Activated naive CD8-positive, alpha-beta T cell treated with anti-CD3 and anti-CD28 coated beads, Interleukin-2, amount 10 ng/mL, durations not matched to agents 7 days and 5 days (primary cell): ENCODE measurements around the gene RAD51D. TPM values are rescaled to one million over a fixed set of nuclear protein-coding genes. Genes with fewer than 3 reads are reported as not detected.

Experiments used
- ATAC-seq: fragments of 150-1000 bp; cut with Tn5 transposase; one replicate; pipeline ENCODE4 v1.10.0; 2021; ENCODE audit warnings: low read depth, moderate library complexity
- POLR2A ChIA-PET: fragments of 350-600 bp; sonication (Branson Sonifier 250); formaldehyde crosslinking; loops from one replicate; lab custom pipeline; 2021; ENCODE audit warnings: antibody characterized with exemption; lab: Charles Lee
- DNase-seq: peaks from one replicate; pipeline ENCODE4 v3.0.0; 2021
- H3K27ac Mint-ChIP-seq: one replicate; pipeline ENCODE4 v1.8.0; 2022; ENCODE audit warnings: mild to moderate bottlenecking, mixed read lengths
- H3K27me3 Mint-ChIP-seq: one replicate; pipeline ENCODE4 v1.8.0; 2022; ENCODE audit warnings: mild to moderate bottlenecking, moderate library complexity, mixed read lengths
- H3K36me3 Mint-ChIP-seq: one replicate; pipeline ENCODE4 v1.8.0; 2021; ENCODE audit warnings: mild to moderate bottlenecking, mixed read lengths
- H3K4me1 Mint-ChIP-seq: one replicate; pipeline ENCODE4 v1.8.0; 2021; ENCODE audit warnings: mixed read lengths
- H3K4me3 Mint-ChIP-seq: one replicate; pipeline ENCODE4 v1.8.0; 2022; ENCODE audit warnings: mild to moderate bottlenecking, moderate library complexity, mixed read lengths
- H3K9me3 Mint-ChIP-seq: one replicate; pipeline ENCODE4 v1.8.0; 2021; ENCODE audit warnings: mixed read lengths
- total RNA-seq, 2 experiments: library from RNA; stranded (reverse); gene quantifications; one replicate each; pipeline ENCODE4 v1.2.3, GENCODE V29; 2021

RAD51D gene
- 10 to 100 TPM; 27.3 to 33.8 TPM for total RNA-seq

DNA sequence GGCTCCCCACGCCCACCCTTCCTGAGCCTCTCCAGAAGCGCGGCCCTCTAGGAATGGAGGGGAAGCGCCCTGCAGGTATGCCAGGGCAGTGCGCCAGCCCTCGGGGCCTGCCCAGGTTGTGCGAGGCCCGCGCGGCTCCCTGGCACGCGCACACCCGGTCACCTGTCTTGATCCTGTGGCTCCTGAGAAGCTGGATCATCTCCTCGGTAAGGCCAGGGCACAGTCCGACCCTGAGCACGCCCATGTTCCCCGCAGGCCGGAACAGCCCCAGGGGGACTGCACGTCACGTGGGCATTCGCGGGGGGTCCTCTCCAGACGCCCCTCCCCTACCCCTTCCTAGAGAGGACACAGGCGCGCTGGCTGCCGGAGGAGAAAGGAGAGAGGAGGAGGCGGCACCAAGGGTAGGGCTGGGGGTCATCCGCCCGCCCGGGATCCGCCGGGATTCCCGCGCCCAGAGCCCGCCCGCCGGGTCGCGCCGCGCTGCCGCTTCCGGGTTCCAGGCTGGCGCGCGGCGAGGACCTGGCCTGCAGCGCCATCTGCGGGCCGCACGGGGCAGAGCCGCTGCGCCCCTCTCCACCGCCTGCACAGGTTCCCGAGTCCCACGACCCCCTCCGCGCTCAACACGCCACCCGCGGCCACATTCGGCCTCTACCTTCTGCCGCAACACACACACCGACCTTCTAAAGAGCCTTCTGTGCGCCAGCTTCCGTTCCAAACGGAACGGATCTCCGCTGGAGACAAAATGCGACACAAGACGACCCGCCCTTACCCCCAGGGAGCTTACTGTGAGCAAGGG is at the start of gene RAD51D:
Gene RAD51D, minus strand, starts transcription at position 491 of the 796 bp plus-strand sequence. Its CDS starts 247 bp downstream, at position 244.
- Mint-ChIP-seq H3K4me3 (peak within 1 kb of the TSS; percentile 96), H3K27me3 (no peaks in the 10 kb centered on the region), H3K4me1 (peaks cover 30% of the 10 kb centered on the region), H3K27ac (peak within 1 kb of the TSS; percentile 96), H3K36me3 (peaks cover 20% of the 10 kb centered on the region), H3K9me3 (no peaks in the 10 kb centered on the region)
- peak; percentile 86 for ATAC-seq
- peak; percentile 93 for DNase-seq
- POLR2A ChIA-PET = interaction anchor here (0.6 to 2.7 kb wide), 9 partner anchors 10 to 689 kb away, joined by 3 to 15 read pairs (median 7); partner anchors contain the start of genes LIG3, RFFL, SLFN12L and TAF15

DNA sequence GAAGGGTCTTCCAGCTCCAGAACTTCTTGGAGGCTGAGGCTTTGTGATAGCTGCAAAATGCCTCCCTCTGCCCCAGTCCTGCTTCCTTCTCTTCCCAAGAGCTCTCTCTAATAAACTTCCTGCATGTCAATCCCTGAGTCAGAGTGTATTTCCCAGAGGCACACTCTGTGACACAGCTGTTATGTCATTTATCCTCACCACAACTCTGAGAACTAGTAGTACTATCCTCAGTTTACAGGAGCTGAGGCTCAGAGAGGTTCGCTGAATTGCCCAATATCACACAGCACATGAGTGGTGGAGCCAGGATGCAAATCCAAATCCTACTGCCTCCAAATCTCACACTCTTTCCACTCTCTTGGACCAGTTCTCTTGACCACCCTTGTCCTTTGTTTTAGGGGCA is 48.0 kb upstream of the RAD51D start:
- Mint-ChIP-seq H3K4me3 (no peak overlapping the region), H3K9me3 (no peaks in the 10 kb centered on the region), H3K27ac (no peak overlapping the region), H3K36me3 (no peaks in the 10 kb centered on the region), H3K27me3 (no peaks in the 10 kb centered on the region), H3K4me1 (peaks cover 22% of the 10 kb centered on the region)
- POLR2A ChIA-PET = interaction anchor here (0.6 to 1.4 kb wide), 5 partner anchors 26 to 641 kb away, joined by 3 to 4 read pairs (median 4); partner anchors contain the start of gene TAF15
- DNase-seq (no peak), ATAC-seq (no peak)

DNA sequence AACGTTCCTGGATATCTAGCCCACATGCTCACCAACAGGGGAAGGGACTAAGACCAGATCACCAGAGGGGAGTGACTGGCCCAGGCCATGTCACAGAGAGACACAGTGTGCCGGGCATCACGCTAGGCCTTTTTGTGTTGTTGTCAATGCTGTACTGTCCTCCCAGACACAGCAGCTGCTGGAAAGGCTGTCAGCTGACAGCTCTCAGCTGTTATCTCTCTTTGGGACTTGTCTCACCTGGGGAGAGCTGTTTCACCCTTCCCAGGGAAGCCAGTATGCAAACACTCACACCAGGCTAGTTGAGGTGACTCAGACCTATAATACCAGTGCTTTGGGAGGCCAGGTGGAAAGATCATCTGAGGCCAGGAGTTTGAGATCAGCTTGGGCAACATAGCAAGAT is 47.4 kb upstream of the RAD51D start:
- Mint-ChIP-seq H3K4me1 (peaks cover 18% of the 10 kb centered on the region), H3K27ac (no peak overlapping the region)

DNA sequence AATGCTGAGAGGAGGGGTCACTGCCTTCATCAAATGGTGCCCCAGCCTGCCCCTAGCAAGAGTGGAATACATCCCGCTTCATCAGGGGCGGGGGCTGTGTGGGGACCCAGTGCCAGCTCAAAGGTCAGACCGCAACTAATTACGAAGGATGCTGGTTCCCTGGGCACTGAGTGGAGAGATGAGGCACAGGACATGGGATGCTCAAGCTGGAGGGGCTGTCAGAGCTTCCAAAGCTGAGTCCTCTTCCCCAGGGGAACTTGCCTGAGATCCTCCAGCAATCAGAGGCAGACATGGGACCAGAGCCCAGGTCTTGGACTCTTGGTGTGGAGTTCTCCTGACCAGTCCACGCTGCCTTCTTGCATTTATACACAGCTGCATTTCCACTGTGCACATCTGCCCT is 46.9 kb upstream of the RAD51D start:
- Mint-ChIP-seq H3K4me1 (peaks cover 16% of the 10 kb centered on the region), H3K36me3 (no peaks in the 10 kb centered on the region), H3K27me3 (no peaks in the 10 kb centered on the region), H3K9me3 (no peaks in the 10 kb centered on the region), H3K27ac (no peak overlapping the region), H3K4me3 (no peak overlapping the region)
- DNase-seq (no peak), ATAC-seq (no peak)
- POLR2A ChIA-PET = interaction anchor here (1.1 to 1.4 kb wide), 2 partner anchors 75 to 368 kb away, joined by 3 to 4 read pairs; no protein-coding TSS in a partner anchor

More for the DNA sequence above, 47.4 kb upstream of the RAD51D start:
- DNase-seq (no peak), ATAC-seq (no peak)
- POLR2A ChIA-PET = interaction anchor here (0.6 to 1.4 kb wide), 6 partner anchors 25 to 642 kb away, joined by 3 to 4 read pairs (median 4); partner anchors contain the start of gene TAF15
- no peaks in the 10 kb centered on the region for H3K36me3 Mint-ChIP-seq
- no peaks in the 10 kb centered on the region for H3K9me3 Mint-ChIP-seq
- H3K4me3 Mint-ChIP-seq = no peak overlapping the region
- H3K27me3 Mint-ChIP-seq = no peaks in the 10 kb centered on the region

DNA sequence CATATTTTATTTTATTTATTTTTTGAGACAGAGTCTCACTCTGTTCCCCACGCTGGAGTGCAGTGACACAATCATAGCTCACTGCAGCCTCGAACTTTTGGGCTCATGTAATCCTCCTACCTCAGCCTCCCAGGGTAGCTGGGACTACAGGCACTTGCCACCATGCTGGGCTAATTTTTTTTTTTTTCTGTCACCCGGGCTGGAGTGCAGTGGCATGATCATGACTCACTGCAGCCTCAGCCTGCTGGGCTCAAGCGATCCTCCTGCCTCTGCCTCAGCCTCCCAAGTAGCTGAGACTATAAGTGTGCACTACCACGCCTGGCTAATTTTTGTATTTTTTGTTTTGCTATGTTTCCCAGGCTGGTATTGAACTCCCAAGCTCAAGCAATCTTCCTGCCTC is 45.1 kb upstream of the RAD51D start:
- Mint-ChIP-seq H3K36me3 (peaks cover 6% of the 10 kb centered on the region), H3K27ac (no peak overlapping the region), H3K4me1 (peaks cover 33% of the 10 kb centered on the region), H3K27me3 (no peaks in the 10 kb centered on the region), H3K9me3 (no peaks in the 10 kb centered on the region), H3K4me3 (no peak overlapping the region)
- ATAC-seq (no peak), DNase-seq (no peak)
- POLR2A ChIA-PET = interaction anchor here (0.8 kb wide), 1 partner anchor 77 kb away, joined by 3 read pairs; no protein-coding TSS in a partner anchor

DNA sequence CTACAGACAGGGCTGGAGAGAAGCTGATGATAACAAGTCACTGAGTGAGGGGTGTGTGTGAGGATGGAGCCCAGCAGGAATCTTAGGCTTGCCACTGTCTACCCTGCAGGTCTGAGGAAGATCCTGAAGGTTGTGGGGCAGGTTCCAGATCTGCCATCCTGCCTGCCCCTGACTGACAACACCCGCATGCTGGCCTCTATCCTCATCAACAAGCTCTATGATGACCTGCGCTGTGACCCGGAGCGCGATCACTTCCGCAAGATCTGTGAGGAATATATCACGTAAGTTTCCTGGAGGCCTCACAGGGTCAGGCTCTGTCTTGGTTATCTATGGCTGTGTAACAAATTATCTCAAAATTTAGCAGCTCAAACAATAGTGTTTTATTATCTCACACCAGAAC is 44.2 kb upstream of the RAD51D start:
- DNase-seq (no peak), ATAC-seq (no peak)
- H3K27ac Mint-ChIP-seq = no peak overlapping the region
- no peaks in the 10 kb centered on the region for H3K9me3 Mint-ChIP-seq
- POLR2A ChIA-PET = interaction anchor here (1.9 kb wide), 1 partner anchor 79 kb away, joined by 5 read pairs; the partner anchor contains the start of gene SLFN5
- H3K36me3 Mint-ChIP-seq = peaks cover 6% of the 10 kb centered on the region
- H3K4me1 Mint-ChIP-seq = peaks cover 33% of the 10 kb centered on the region
- no peaks in the 10 kb centered on the region for H3K27me3 Mint-ChIP-seq
- no peak overlapping the region for H3K4me3 Mint-ChIP-seq

DNA sequence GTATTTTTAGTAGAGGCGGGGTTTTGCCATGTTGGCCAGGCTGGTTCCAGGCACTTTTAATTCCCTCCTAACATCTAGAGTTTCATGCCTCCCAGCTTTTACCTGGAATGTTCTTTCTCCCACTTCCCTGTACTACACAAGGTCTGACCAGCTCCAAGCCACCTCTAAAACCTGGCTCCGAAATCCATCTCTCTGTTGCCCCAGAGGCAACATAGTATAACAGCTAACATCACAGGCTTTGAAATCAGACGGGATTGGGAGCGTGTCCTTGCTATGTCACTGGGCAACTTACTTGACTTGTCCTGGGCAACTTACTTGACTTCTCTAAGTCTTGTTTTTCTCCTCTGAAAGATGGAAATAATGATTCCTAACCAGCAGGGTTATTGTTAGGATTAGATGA is 43.1 kb upstream of the RAD51D start:
- Mint-ChIP-seq H3K4me1 (peaks cover 36% of the 10 kb centered on the region), H3K4me3 (no peak overlapping the region)

DNA sequence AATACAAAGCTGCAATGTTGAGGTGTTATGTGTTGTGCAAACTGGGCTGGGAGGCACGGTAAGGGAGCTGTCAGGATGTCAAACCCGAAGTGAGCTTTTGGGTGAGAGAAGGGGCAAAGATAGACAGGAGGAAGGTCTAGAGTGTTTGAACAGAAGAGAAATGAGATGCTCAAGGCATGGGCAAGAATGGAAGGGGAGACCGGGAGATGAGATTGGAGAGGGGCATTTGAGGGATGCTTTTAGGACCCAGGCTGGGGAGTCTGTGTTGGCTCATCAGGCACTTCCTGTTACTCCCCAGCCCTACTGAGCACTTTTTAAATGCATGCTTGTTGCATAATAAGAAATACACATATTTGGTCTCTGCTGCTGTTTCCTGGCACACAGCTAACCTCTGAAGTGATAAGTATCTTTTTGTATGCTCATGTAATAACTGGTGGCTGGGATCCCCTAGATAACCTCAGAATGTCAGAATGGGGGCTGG is 41.7 kb upstream of the RAD51D start:
- ATAC-seq = peak; percentile 84
- DNase-seq = no peak
- POLR2A ChIA-PET = interaction anchor here (0.6 to 2.3 kb wide), 6 partner anchors 14 to 114 kb away, joined by 3 to 11 read pairs (median 4); partner anchors contain the start of gene SLFN5
- Mint-ChIP-seq H3K27me3 (no peaks in the 10 kb centered on the region), H3K4me1 (peaks cover 36% of the 10 kb centered on the region), H3K27ac (peak overlapping the region; percentile 85), H3K36me3 (peaks cover 7% of the 10 kb centered on the region), H3K4me3 (peak overlapping the region; percentile 62), H3K9me3 (no peaks in the 10 kb centered on the region)

More for the DNA sequence above, 43.1 kb upstream of the RAD51D start:
- H3K27ac Mint-ChIP-seq = no peak overlapping the region
- no peaks in the 10 kb centered on the region for H3K9me3 Mint-ChIP-seq
- no peaks in the 10 kb centered on the region for H3K27me3 Mint-ChIP-seq
- ATAC-seq = no peak
- H3K36me3 Mint-ChIP-seq = peaks cover 7% of the 10 kb centered on the region
- POLR2A ChIA-PET = interaction anchor here (1.9 kb wide), 1 partner anchor 80 kb away, joined by 5 read pairs; the partner anchor contains the start of gene SLFN5
- DNase-seq = no peak

DNA sequence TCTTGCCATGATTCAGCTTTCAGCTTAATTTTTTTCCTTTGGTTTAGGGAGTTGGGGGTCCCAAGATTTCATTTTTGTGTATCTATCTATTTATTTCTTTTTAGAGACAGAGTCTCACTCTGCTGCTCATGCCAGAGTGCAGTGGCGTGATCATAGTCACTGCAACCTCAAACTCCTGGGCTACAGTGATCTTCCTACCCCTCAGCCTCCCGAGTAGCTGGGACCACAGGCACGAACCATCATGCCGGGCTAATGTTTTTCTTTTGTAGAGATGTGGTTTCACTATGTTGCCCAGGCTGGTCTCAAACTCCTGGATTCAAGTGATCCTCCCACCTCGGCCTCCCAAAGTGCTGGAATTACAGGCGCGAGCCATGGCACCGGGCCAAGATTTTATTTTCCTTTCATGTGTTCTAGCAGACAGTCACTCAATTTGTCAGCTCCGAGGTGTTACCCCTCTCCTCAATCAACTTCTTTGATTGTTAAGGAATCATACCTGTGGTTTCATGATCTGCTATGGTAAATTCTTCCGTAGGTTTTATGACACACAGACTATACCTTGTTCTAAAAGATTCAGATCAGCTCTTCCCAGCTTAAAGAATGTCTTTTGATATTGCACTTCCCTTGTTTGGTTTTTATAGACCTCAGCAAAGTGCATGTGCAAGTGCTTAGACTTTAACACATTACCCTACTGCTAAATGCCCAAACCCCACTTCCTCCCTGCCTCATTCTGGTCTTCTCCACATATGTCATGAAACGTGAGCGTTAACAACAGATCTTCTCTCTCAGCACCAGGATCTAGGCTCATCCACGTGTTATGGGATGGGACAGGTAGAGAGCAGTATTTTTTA is 40.9 kb upstream of the RAD51D start:
- Mint-ChIP-seq H3K4me1 (peaks cover 37% of the 10 kb centered on the region), H3K36me3 (peaks cover 7% of the 10 kb centered on the region), H3K9me3 (no peaks in the 10 kb centered on the region), H3K27me3 (no peaks in the 10 kb centered on the region), H3K4me3 (peak overlapping the region; percentile 62), H3K27ac (peak overlapping the region; percentile 85)
- DNase-seq (no peak), ATAC-seq (peak; percentile 57)
- POLR2A ChIA-PET = interaction anchor here (0.6 to 2.3 kb wide), 7 partner anchors 14 to 113 kb away, joined by 3 to 11 read pairs (median 3); partner anchors contain the start of gene SLFN5

DNA sequence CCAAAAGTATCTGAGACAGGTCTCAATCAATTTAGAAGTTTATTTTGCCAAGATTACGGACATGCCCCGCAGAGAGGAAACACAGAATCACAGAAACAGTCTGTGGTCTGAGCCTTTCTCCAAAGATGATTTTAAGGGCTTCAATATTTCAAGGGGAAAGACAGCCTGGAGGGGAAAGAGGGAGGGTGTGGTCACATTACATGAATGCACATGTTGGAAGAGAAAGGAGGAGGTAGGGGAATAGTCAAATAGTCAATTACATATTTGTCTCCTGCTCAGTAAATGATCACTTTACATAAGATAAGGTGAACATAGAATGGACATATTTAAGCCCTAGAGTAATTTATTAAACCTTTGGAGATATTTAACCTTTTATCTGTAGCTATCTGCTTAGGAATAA is 40.3 kb upstream of the RAD51D start:
- ATAC-seq = no peak
- H3K27ac Mint-ChIP-seq = no peak overlapping the region
- H3K36me3 Mint-ChIP-seq = peaks cover 7% of the 10 kb centered on the region
- no peak for DNase-seq
- POLR2A ChIA-PET = interaction anchor here (0.9 to 2.3 kb wide), 4 partner anchors 29 to 83 kb away, joined by 3 to 11 read pairs (median 4); partner anchors contain the start of gene SLFN5
- peaks cover 32% of the 10 kb centered on the region for H3K4me1 Mint-ChIP-seq
- H3K4me3 Mint-ChIP-seq = peak overlapping the region; percentile 33
- no peaks in the 10 kb centered on the region for H3K9me3 Mint-ChIP-seq
- peaks cover 3% of the 10 kb centered on the region for H3K27me3 Mint-ChIP-seq

DNA sequence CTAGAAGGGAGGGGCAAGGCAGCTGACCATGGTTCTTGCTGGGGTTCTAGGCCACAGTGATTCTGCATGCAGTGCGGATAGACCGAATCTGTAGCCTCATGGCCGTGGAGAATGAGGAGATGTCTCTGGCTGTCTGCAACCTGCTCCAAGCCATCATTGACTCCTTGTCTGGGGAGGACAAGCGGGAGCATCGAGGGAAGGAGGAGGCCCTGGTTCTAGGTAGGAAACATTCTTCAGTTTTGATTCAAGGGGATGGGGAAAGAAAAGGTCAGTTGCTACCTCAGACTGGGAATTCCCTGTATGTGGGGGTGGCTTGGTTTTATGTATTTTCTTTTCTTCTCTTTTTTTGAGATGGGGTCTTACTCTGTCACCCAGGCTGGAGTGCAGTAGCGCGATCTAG is 35.6 kb upstream of the RAD51D start:
- no peaks in the 10 kb centered on the region for H3K9me3 Mint-ChIP-seq
- DNase-seq = no peak
- no peak for ATAC-seq
- no peak overlapping the region for H3K4me3 Mint-ChIP-seq
- POLR2A ChIA-PET = no interaction called here
- H3K27me3 Mint-ChIP-seq = peaks cover 12% of the 10 kb centered on the region
- peaks cover 1% of the 10 kb centered on the region for H3K36me3 Mint-ChIP-seq
- peaks cover 8% of the 10 kb centered on the region for H3K4me1 Mint-ChIP-seq
- H3K27ac Mint-ChIP-seq = no peak overlapping the region

DNA sequence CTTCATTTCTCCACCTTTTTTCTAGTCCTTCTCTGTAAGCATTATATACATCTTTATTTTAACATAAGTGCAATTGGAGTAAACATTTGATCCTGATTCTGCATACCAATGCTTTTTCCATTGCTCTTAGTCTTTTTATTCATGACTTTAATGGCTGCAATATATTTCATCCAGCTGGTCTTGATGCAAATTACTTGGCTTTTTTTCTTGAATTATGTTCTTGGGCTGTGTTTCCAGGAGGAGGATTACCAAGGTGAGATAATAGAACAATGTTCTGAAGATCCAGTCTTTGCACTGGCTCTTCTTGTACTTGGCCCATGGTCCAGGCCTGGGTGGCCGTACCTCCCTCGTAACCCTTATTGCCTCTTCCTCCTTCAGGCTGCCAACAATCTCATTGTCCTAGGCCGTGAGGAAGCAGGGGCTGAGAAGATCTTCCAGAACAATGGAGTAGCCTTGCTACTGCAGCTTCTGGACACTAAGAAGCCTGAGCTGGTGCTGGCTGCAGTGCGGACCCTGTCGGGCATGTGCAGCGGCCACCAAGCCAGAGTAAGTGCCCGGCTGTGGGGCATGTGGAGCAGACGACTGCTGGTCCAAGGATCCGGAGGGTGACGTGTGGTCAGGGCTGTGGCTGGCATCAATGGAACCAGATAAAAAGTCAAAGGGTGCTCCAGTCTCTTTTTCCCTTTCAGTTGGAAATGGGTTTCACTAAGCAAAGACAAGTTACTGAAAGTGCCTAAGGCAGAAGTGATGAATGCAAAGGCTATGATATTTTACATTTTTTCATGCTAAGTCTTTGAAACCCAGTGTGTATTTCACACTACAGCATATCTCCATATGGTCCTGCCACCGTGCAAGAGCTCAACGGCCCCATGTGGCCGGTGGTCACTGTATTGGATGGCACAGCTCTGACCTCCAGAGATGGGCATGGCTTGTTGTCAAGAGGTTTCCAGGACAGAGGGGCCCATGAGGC is 34.8 kb upstream of the RAD51D start:
- peaks cover 1% of the 10 kb centered on the region for H3K36me3 Mint-ChIP-seq
- POLR2A ChIA-PET = no interaction called here
- peaks cover 4% of the 10 kb centered on the region for H3K4me1 Mint-ChIP-seq
- DNase-seq (no peak), ATAC-seq (no peak)
- H3K27ac Mint-ChIP-seq = no peak overlapping the region
- H3K9me3 Mint-ChIP-seq = no peaks in the 10 kb centered on the region
- peaks cover 12% of the 10 kb centered on the region for H3K27me3 Mint-ChIP-seq
- H3K4me3 Mint-ChIP-seq = no peak overlapping the region
